HEK293 (cell line): ENCODE data around the gene ANKFN1.

ENCODE experiments used
- CTCF ChIA-PET: fragments of 350-600 bp; formaldehyde crosslinking; extraction: SDS; loops from one replicate; lab custom pipeline; 2021; ENCODE audit warnings: antibody characterized with exemption; lab: Yijun Ruan, JAX
- POLR2A ChIA-PET: fragments of 300-600 bp; formaldehyde crosslinking; extraction: SDS; loops from one replicate; lab custom pipeline; 2020; ENCODE audit warnings: antibody characterized with exemption, inconsistent platforms; lab: Yijun Ruan, JAX
- H3K27ac ChIP-seq: fragments of 200-500 bp; sonication (Bioruptor generic); 2 replicates; pipeline ENCODE4 v1.5.1; 2014; ENCODE audit warnings: low read depth, low read length, control low read depth, inconsistent platforms; ENCODE audit errors: extremely low read depth
- H3K36me3 ChIP-seq, 2 experiments: fragments of 200-500 bp in 1 of 2; sonication (Bioruptor generic) in 1 of 2; 1 replicate in 1 of 2; 2 replicates in 1 of 2; pipeline ENCODE4 v1.5.1; 2014 to 2017; ENCODE audit warnings: inconsistent platforms in 2 of 2, low read length in 2 of 2; ENCODE audit not compliant: control insufficient read depth in 2 of 2, insufficient read depth in 1 of 2
- H3K4me1 ChIP-seq: fragments of 200-500 bp; sonication (Bioruptor generic); 2 replicates; pipeline ENCODE4 v1.5.1; 2014; ENCODE audit warnings: mild to moderate bottlenecking, low read length, inconsistent platforms; ENCODE audit not compliant: control insufficient read depth, insufficient read depth
- H3K4me3 ChIP-seq: 2 replicates; pipeline ENCODE4 v1.5.1; 2011; ENCODE audit warnings: low read depth, mild to moderate bottlenecking, control low read depth, low read length, moderate library complexity
- H3K9me3 ChIP-seq: fragments of 200-500 bp; sonication (Bioruptor generic); 2 replicates; pipeline ENCODE4 v1.5.1; 2014; ENCODE audit warnings: low read depth, low read length, inconsistent platforms; ENCODE audit not compliant: control insufficient read depth, insufficient read depth
- EGR2 ChIP-seq: fragments of 450-650 bp; formaldehyde crosslinking; IDR thresholded peaks from 2 replicates; pipeline ENCODE4 v1.5.1; 2016; ENCODE audit warnings: low read depth, missing biosample characterization, missing genetic modification characterization
- GLI2 ChIP-seq: fragments of 450-650 bp; formaldehyde crosslinking; IDR thresholded peaks from 2 replicates; pipeline ENCODE4; 2017; ENCODE audit warnings: missing biosample characterization, missing genetic modification characterization, low read depth, borderline replicate concordance
- KLF8 ChIP-seq: fragments of 450-650 bp; formaldehyde crosslinking; IDR thresholded peaks from 2 replicates; pipeline ENCODE4 v1.5.1; 2016; ENCODE audit warnings: missing biosample characterization, missing genetic modification characterization
- MYNN ChIP-seq: fragments of 450-650 bp; formaldehyde crosslinking; IDR thresholded peaks from 2 replicates; pipeline ENCODE4 v1.5.1; 2016; ENCODE audit warnings: missing biosample characterization, missing genetic modification characterization, borderline replicate concordance
- SCRT1 ChIP-seq: fragments of 450-650 bp; formaldehyde crosslinking; IDR thresholded peaks from 2 replicates; pipeline ENCODE4 v1.5.1; 2016; ENCODE audit warnings: missing biosample characterization, missing genetic modification characterization, borderline replicate concordance
- SP7 ChIP-seq: fragments of 450-650 bp; formaldehyde crosslinking; IDR thresholded peaks from 2 replicates; pipeline ENCODE4 v1.5.1; 2016; ENCODE audit warnings: missing biosample characterization, missing genetic modification characterization
- TCF7L2 ChIP-seq: IDR thresholded peaks from 2 replicates; pipeline ENCODE4 v1.6.1; 2011; ENCODE audit warnings: low read depth, mild to moderate bottlenecking, inconsistent platforms, low read length, moderate library complexity, borderline replicate concordance
- YY2 ChIP-seq: fragments of 450-650 bp; formaldehyde crosslinking; IDR thresholded peaks from 2 replicates; pipeline ENCODE4 v1.5.1; 2016; ENCODE audit warnings: missing biosample characterization, missing genetic modification characterization
- ZNF114 ChIP-seq: fragments of 450-650 bp; formaldehyde crosslinking; IDR thresholded peaks from 2 replicates; pipeline ENCODE4 v1.5.0; 2017; ENCODE audit warnings: missing biosample characterization, missing genetic modification characterization
- ZNF132 ChIP-seq: fragments of 450-650 bp; formaldehyde crosslinking; IDR thresholded peaks from 2 replicates; pipeline ENCODE4 v1.5.1; 2017; ENCODE audit warnings: missing biosample characterization, missing genetic modification characterization, borderline replicate concordance
- ZNF214 ChIP-seq: fragments of 450-650 bp; formaldehyde crosslinking; IDR thresholded peaks from 2 replicates; pipeline ENCODE4 v1.5.1; 2017; ENCODE audit warnings: missing biosample characterization, mild to moderate bottlenecking, missing genetic modification characterization, borderline replicate concordance
- ZNF266 ChIP-seq: fragments of 450-650 bp; formaldehyde crosslinking; IDR thresholded peaks from 2 replicates; pipeline ENCODE4 v1.5.1; 2016; ENCODE audit warnings: missing biosample characterization, missing genetic modification characterization, low read depth
- ZNF654 ChIP-seq: fragments of 450-650 bp; formaldehyde crosslinking; IDR thresholded peaks from 2 replicates; pipeline ENCODE4 v1.5.1; 2016; ENCODE audit warnings: low read depth, missing biosample characterization, missing genetic modification characterization
- ZNF777 ChIP-seq: fragments of 450-650 bp; formaldehyde crosslinking; IDR thresholded peaks from 2 replicates; pipeline ENCODE4 v1.5.1; 2017; ENCODE audit warnings: missing biosample characterization, missing genetic modification characterization, borderline replicate concordance
- TF ChIP-seq, protein P1 (sequence below): fragments of 450-650 bp; formaldehyde crosslinking; IDR thresholded peaks from 2 replicates; pipeline ENCODE4 v1.5.1; 2016; ENCODE audit warnings: missing biosample characterization, missing genetic modification characterization
- TF ChIP-seq, protein P2 (sequence below): fragments of 450-650 bp; formaldehyde crosslinking; IDR thresholded peaks from 2 replicates; pipeline ENCODE4 v1.5.1; 2016; ENCODE audit warnings: missing biosample characterization, missing genetic modification characterization, borderline replicate concordance
- TF ChIP-seq, protein P3 (sequence below): fragments of 450-650 bp; formaldehyde crosslinking; IDR thresholded peaks from 2 replicates; pipeline ENCODE4 v1.5.1; 2016; ENCODE audit warnings: missing biosample characterization, missing genetic modification characterization, borderline replicate concordance
- TF ChIP-seq, protein P4 (sequence below): fragments of 450-650 bp; formaldehyde crosslinking; IDR thresholded peaks from 2 replicates; pipeline ENCODE4 v1.5.0; 2017; ENCODE audit warnings: missing biosample characterization, missing genetic modification characterization, borderline replicate concordance

The ANKFN1 gene

DNA sequence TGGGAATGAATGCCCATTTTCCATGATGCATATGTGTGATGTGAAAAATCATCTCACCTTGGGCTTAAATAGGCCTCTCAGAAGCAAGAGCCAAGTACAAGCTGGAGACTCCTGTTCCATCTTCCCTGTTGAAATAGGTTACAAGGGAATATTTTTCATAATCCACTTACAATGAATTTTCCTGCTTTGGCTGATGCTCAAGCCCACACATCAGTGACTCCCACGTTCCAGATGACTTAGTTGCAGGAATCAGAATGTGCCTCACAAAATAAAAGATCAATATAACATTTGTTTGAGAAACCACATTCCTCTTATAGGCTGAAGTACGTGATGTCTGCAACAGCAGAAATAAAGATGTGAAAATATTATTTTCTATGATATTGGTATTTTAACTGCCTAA, 24.1 kb downstream of the ANKFN1 start (continued):
- TF ChIP-seq, protein P1, sequence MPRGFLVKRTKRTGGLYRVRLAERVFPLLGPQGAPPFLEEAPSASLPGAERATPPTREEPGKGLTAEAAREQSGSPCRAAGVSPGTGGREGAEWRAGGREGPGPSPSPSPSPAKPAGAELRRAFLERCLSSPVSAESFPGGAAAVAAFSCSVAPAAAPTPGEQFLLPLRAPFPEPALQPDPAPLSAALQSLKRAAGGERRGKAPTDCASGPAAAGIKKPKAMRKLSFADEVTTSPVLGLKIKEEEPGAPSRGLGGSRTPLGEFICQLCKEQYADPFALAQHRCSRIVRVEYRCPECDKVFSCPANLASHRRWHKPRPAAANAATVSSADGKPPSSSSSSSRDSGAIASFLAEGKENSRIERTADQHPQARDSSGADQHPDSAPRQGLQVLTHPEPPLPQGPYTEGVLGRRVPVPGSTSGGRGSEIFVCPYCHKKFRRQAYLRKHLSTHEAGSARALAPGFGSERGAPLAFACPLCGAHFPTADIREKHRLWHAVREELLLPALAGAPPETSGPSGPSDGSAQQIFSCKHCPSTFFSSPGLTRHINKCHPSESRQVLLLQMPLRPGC: no peak

DNA sequence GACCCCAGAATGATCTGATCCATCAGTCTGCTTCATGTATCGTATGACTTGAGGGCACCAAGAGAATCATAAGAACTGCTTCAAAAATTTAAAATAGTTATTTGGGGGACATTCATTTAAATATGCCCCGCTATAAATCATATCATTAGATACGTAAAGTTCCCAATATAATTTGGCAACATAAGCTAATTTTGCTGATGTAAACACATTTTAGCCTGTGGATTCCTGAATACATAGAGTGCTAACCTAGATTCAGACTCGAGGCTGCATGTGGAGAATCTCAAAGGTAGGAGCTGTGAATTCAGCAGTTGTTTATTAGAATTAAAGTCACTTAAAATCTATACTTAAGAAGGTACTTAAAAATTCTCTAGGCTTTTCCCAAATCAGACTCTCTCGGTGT, 24.9 kb downstream of the ANKFN1 start:
- POLR2A ChIA-PET: no interaction called here
- CTCF ChIA-PET: no interaction called here
- no peaks in the 10 kb centered on the region for H3K36me3 ChIP-seq
- TF ChIP-seq, protein P2, sequence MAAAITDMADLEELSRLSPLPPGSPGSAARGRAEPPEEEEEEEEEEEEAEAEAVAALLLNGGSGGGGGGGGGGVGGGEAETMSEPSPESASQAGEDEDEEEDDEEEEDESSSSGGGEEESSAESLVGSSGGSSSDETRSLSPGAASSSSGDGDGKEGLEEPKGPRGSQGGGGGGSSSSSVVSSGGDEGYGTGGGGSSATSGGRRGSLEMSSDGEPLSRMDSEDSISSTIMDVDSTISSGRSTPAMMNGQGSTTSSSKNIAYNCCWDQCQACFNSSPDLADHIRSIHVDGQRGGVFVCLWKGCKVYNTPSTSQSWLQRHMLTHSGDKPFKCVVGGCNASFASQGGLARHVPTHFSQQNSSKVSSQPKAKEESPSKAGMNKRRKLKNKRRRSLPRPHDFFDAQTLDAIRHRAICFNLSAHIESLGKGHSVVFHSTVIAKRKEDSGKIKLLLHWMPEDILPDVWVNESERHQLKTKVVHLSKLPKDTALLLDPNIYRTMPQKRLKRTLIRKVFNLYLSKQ (tag by site-specific recombination): no peak
- TF ChIP-seq, protein P3, sequence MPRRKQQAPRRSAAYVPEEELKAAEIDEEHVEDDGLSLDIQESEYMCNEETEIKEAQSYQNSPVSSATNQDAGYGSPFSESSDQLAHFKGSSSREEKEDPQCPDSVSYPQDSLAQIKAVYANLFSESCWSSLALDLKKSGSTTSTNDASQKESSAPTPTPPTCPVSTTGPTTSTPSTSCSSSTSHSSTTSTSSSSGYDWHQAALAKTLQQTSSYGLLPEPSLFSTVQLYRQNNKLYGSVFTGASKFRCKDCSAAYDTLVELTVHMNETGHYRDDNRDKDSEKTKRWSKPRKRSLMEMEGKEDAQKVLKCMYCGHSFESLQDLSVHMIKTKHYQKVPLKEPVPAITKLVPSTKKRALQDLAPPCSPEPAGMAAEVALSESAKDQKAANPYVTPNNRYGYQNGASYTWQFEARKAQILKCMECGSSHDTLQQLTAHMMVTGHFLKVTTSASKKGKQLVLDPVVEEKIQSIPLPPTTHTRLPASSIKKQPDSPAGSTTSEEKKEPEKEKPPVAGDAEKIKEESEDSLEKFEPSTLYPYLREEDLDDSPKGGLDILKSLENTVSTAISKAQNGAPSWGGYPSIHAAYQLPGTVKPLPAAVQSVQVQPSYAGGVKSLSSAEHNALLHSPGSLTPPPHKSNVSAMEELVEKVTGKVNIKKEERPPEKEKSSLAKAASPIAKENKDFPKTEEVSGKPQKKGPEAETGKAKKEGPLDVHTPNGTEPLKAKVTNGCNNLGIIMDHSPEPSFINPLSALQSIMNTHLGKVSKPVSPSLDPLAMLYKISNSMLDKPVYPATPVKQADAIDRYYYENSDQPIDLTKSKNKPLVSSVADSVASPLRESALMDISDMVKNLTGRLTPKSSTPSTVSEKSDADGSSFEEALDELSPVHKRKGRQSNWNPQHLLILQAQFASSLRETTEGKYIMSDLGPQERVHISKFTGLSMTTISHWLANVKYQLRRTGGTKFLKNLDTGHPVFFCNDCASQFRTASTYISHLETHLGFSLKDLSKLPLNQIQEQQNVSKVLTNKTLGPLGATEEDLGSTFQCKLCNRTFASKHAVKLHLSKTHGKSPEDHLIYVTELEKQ: no peak
- H3K4me3 ChIP-seq: no peak overlapping the region
- no peak overlapping the region for H3K27ac ChIP-seq
- no peaks in the 10 kb centered on the region for H3K9me3 ChIP-seq
- H3K4me1 ChIP-seq: no peaks in the 10 kb centered on the region

DNA sequence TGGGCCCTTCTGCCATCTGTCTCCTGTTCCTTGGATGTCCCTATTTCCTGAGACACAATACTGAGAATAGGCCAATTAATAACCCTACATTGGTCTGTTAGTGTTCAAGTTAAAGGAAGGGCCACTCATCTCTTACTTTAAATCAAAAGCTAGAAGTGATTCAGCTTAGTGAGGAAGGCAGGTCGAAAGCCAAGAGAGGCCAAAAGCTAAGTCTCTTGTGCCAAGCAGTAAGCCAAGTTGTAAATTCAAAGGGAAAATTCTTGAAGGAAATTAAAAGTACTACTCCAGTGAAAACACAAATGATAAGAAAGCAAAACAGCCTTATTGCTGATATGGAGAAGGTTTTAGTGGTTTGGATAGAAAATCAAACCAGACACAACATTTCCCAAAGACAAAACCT, 28.8 kb downstream of the ANKFN1 start:
- POLR2A ChIA-PET: no interaction called here
- H3K27ac ChIP-seq: no peak overlapping the region
- TF ChIP-seq GLI2 (tag by site-specific recombination) (no peak), KLF8 (tag by site-specific recombination) (no peak)
- TF ChIP-seq, all 188 proteins: peak for 0
- Histone ChIP-seq H3K36me3 (no peaks in the 10 kb centered on the region), H3K4me3 (no peak overlapping the region), H3K4me1 (peaks cover 7% of the 10 kb centered on the region), H3K9me3 (no peaks in the 10 kb centered on the region)
- CTCF ChIA-PET: no interaction called here

DNA sequence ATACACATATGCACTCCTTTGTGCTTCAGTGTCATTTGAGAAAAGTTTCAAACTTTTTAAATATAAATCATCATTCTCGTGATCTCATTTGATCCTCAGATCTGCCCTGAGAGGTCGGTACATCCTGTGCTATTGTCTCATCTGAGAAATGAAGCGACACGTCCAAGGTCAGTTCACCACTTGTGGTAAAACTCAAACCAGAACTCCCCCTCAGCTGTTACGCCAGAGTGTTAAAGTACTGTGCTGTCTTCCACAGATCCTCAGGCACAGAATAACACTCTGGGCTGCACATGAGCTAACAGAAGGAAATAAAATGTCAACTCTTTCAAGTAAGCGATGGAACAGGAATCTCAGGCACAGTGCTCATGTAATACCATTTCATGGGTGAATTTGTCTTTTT, 31.4 kb downstream of the ANKFN1 start:
- TF ChIP-seq ZNF214 (tag by site-specific recombination) (no peak), SP7 (tag by site-specific recombination) (no peak), ZNF266 (tag by site-specific recombination) (no peak), YY2 (no peak), ZNF132 (tag by site-specific recombination) (no peak), MYNN (tag by site-specific recombination) (no peak), TCF7L2 (no peak), ZNF654 (tag by site-specific recombination) (no peak), EGR2 (tag by site-specific recombination) (no peak), ZNF777 (tag by site-specific recombination) (no peak), ZNF114 (tag by site-specific recombination) (no peak), SCRT1 (no peak)
- TF ChIP-seq, protein P4, sequence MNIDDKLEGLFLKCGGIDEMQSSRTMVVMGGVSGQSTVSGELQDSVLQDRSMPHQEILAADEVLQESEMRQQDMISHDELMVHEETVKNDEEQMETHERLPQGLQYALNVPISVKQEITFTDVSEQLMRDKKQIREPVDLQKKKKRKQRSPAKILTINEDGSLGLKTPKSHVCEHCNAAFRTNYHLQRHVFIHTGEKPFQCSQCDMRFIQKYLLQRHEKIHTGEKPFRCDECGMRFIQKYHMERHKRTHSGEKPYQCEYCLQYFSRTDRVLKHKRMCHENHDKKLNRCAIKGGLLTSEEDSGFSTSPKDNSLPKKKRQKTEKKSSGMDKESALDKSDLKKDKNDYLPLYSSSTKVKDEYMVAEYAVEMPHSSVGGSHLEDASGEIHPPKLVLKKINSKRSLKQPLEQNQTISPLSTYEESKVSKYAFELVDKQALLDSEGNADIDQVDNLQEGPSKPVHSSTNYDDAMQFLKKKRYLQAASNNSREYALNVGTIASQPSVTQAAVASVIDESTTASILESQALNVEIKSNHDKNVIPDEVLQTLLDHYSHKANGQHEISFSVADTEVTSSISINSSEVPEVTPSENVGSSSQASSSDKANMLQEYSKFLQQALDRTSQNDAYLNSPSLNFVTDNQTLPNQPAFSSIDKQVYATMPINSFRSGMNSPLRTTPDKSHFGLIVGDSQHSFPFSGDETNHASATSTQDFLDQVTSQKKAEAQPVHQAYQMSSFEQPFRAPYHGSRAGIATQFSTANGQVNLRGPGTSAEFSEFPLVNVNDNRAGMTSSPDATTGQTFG (tag by site-specific recombination): no peak
- TF ChIP-seq, all 188 proteins: peak for 0
- Histone ChIP-seq H3K36me3 (no peaks in the 10 kb centered on the region), H3K4me3 (no peak overlapping the region), H3K9me3 (no peaks in the 10 kb centered on the region), H3K4me1 (peaks cover 7% of the 10 kb centered on the region), H3K27ac (no peak overlapping the region)
- ChIA-PET CTCF (no interaction called here), POLR2A (no interaction called here)
